ENCODE measurements around the gene SYNE1. TPM values are rescaled to one million over a fixed set of nuclear protein-coding genes. Genes with fewer than 3 reads are reported as not detected.
"Not testable (repeated sequence)": the region's sequence is repeated elsewhere in the genome, so short reads cannot be mapped to it uniquely, and the experiment has no call there.

SYNE1 gene
- total and polyA plus RNA-seq, 2 experiments from 2014 or later: 17.6 to 59.9 TPM

GRCh38 chr6:152423216-152424103, 213.7 kb downstream of the SYNE1 start:
- 91% methylated on average over 3 of the region's 3 CpGs for WGBS (ENCODE audit: low lambda C conversion rate, missing lambda C conversion rate)
- H3K4me3 ChIP-seq: no peak overlapping the region
- no peaks in the 10 kb centered on the region for H4K20me1 ChIP-seq (ENCODE audit: insufficient read depth, poor library complexity, severe bottlenecking)
- no peak overlapping the region for H2AFZ ChIP-seq
- no peaks in the 10 kb centered on the region for H3K9me2 ChIP-seq (replicated peaks; ENCODE audit: insufficient read depth)
- no peaks in the 10 kb centered on the region for H3K79me2 ChIP-seq
- H3K9me3 ChIP-seq (ENCODE audit: low read depth): no peaks in the 10 kb centered on the region
- no peak overlapping the region for H3K27ac ChIP-seq
- no peaks in the 10 kb centered on the region for H3K27me3 ChIP-seq
- DNase-seq (ENCODE audit: low spot score): no peak
- no peaks in the 10 kb centered on the region for H3K4me1 ChIP-seq (ENCODE audit: insufficient read depth)
- no peak overlapping the region for H3K4me2 ChIP-seq
- H3K36me3 ChIP-seq (replicated peaks; ENCODE audit: insufficient read depth, low read depth): no peaks in the 10 kb centered on the region
- TF ChIP-seq EZH2 (IDR thresholded peaks at IDR 0.05; ENCODE audit: borderline replicate concordance) (no peak), EZH2phosphoT487 (IDR thresholded peaks at IDR 0.05; ENCODE audit: low read depth, severe bottlenecking, unreplicated experiment) (no peak)
- TF ChIP-seq, protein P1, sequence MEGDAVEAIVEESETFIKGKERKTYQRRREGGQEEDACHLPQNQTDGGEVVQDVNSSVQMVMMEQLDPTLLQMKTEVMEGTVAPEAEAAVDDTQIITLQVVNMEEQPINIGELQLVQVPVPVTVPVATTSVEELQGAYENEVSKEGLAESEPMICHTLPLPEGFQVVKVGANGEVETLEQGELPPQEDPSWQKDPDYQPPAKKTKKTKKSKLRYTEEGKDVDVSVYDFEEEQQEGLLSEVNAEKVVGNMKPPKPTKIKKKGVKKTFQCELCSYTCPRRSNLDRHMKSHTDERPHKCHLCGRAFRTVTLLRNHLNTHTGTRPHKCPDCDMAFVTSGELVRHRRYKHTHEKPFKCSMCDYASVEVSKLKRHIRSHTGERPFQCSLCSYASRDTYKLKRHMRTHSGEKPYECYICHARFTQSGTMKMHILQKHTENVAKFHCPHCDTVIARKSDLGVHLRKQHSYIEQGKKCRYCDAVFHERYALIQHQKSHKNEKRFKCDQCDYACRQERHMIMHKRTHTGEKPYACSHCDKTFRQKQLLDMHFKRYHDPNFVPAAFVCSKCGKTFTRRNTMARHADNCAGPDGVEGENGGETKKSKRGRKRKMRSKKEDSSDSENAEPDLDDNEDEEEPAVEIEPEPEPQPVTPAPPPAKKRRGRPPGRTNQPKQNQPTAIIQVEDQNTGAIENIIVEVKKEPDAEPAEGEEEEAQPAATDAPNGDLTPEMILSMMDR (IDR thresholded peaks at IDR 0.05; ENCODE audit: poor library complexity): no peak

- H3K4me3 ChIP-seq; DNase-seq (ENCODE audit: low spot score); H2AFZ ChIP-seq; H3K9me2 ChIP-seq (replicated peaks; ENCODE audit: insufficient read depth); H3K36me3 ChIP-seq (replicated peaks; ENCODE audit: insufficient read depth, low read depth); H3K4me1 ChIP-seq (ENCODE audit: insufficient read depth); H3K27ac ChIP-seq; H3K9me3 ChIP-seq (ENCODE audit: low read depth); H3K27me3 ChIP-seq; H4K20me1 ChIP-seq (ENCODE audit: insufficient read depth, poor library complexity, severe bottlenecking); H3K79me2 ChIP-seq; H3K4me2 ChIP-seq: not testable (repeated sequence)
- 82% methylated on average over 2 of the region's 2 CpGs for WGBS (ENCODE audit: low lambda C conversion rate, missing lambda C conversion rate)
Measured at GRCh38 chr6:152421496-152421895, 215.7 kb downstream of the SYNE1 start.

GRCh38 chr6:152420696-152421095, 216.5 kb downstream of the SYNE1 start:
- Histone ChIP-seq H3K4me2 (no peak overlapping the region), H3K27me3 (no peaks in the 10 kb centered on the region), H4K20me1 (ENCODE audit: insufficient read depth, poor library complexity, severe bottlenecking) (no peaks in the 10 kb centered on the region), H3K4me3 (no peak overlapping the region), H2AFZ (no peak overlapping the region), H3K4me1 (ENCODE audit: insufficient read depth) (no peaks in the 10 kb centered on the region), H3K36me3 (replicated peaks; ENCODE audit: insufficient read depth, low read depth) (no peaks in the 10 kb centered on the region), H3K9me3 (ENCODE audit: low read depth) (no peaks in the 10 kb centered on the region), H3K9me2 (replicated peaks; ENCODE audit: insufficient read depth) (no peaks in the 10 kb centered on the region), H3K27ac (no peak overlapping the region), H3K79me2 (no peaks in the 10 kb centered on the region)
- TF ChIP-seq EZH2phosphoT487 (IDR thresholded peaks at IDR 0.05; ENCODE audit: low read depth, severe bottlenecking, unreplicated experiment) (no peak), EZH2 (IDR thresholded peaks at IDR 0.05; ENCODE audit: borderline replicate concordance) (no peak)
- TF ChIP-seq, protein P1 (IDR thresholded peaks at IDR 0.05; ENCODE audit: poor library complexity): no peak
- DNase-seq (ENCODE audit: low spot score): no peak

- H3K36me3 ChIP-seq (replicated peaks; ENCODE audit: insufficient read depth, low read depth): no peaks in the 10 kb centered on the region
- TF ChIP-seq, protein P1 (IDR thresholded peaks at IDR 0.05; ENCODE audit: poor library complexity): no peak
- no peak for TF ChIP-seq EZH2 (IDR thresholded peaks at IDR 0.05; ENCODE audit: borderline replicate concordance)
- no peak for TF ChIP-seq EZH2phosphoT487 (IDR thresholded peaks at IDR 0.05; ENCODE audit: low read depth, severe bottlenecking, unreplicated experiment)
- DNase-seq (ENCODE audit: low spot score): no peak
- no peaks in the 10 kb centered on the region for H4K20me1 ChIP-seq (ENCODE audit: insufficient read depth, poor library complexity, severe bottlenecking)
- H3K9me3 ChIP-seq (ENCODE audit: low read depth): no peaks in the 10 kb centered on the region
- H3K4me2 ChIP-seq: no peak overlapping the region
- H3K9me2 ChIP-seq (replicated peaks; ENCODE audit: insufficient read depth): no peaks in the 10 kb centered on the region
- H3K79me2 ChIP-seq: no peaks in the 10 kb centered on the region
- no peaks in the 10 kb centered on the region for H3K4me1 ChIP-seq (ENCODE audit: insufficient read depth)
- no peak overlapping the region for H2AFZ ChIP-seq
- H3K27ac ChIP-seq: no peak overlapping the region
- H3K4me3 ChIP-seq: no peak overlapping the region
- no peaks in the 10 kb centered on the region for H3K27me3 ChIP-seq
Measured at GRCh38 chr6:152418551-152418950, 218.6 kb downstream of the SYNE1 start.
